Smooth muscle cell (in vitro differentiated cells): Measurements from ENCODE around the gene TAGLN2. TPM values are rescaled to one million over a fixed set of nuclear protein-coding genes. Genes with fewer than 3 reads are reported as not detected.

Experiments
- DNase-seq: peaks from one replicate; lab custom pipeline; 2025; ENCODE audit not compliant: unreplicated experiment; lab: John Stamatoyannopoulos, UW
- H2AFZ ChIP-seq: fragments of 200-600 bp; sonication (generic); 2 replicates; pipeline ENCODE4 v1.6.0; 2016; ENCODE audit warnings: antibody characterized with exemption, low read depth, mild to moderate bottlenecking
- H3F3A ChIP-seq: fragments of 200-600 bp; sonication (generic); 2 replicates; pipeline ENCODE4 v1.6.0; 2017; ENCODE audit warnings: antibody characterized with exemption, low read depth
- H3K27ac ChIP-seq: fragments of 200-600 bp; sonication (generic); 2 replicates; pipeline ENCODE4 v1.5.1; 2016; ENCODE audit warnings: low read depth, mild to moderate bottlenecking
- H3K27me3 ChIP-seq: fragments of 200-600 bp; sonication (generic); 2 replicates; pipeline ENCODE4 v1.6.1; 2016; ENCODE audit warnings: low read depth, mild to moderate bottlenecking
- H3K36me3 ChIP-seq: fragments of 200-600 bp; sonication (generic); 2 replicates; pipeline ENCODE4 v1.5.1; 2016; ENCODE audit warnings: low read depth
- H3K4me1 ChIP-seq: fragments of 200-600 bp; sonication (generic); 2 replicates; pipeline ENCODE4 v1.5.1; 2016; ENCODE audit warnings: low read depth
- H3K4me2 ChIP-seq: fragments of 200-600 bp; sonication (generic); 2 replicates; pipeline ENCODE4 v1.6.0; 2016; ENCODE audit warnings: mild to moderate bottlenecking
- H3K4me3 ChIP-seq: fragments of 200-600 bp; sonication (generic); 2 replicates; pipeline ENCODE4 v1.5.1; 2016; ENCODE audit warnings: mild to moderate bottlenecking
- H3K79me2 ChIP-seq: fragments of 200-600 bp; sonication (generic); 2 replicates; pipeline ENCODE4 v1.6.0; 2016; ENCODE audit warnings: low read depth, mild to moderate bottlenecking
- H3K9ac ChIP-seq: fragments of 200-600 bp; sonication (generic); 2 replicates; pipeline ENCODE4 v1.6.0; 2016; ENCODE audit warnings: low read depth
- H3K9me3 ChIP-seq: fragments of 200-600 bp; sonication (generic); replicated peaks from 2 replicates; pipeline ENCODE4 v1.5.1; 2016; ENCODE audit warnings: low read depth
- H4K20me1 ChIP-seq: fragments of 200-600 bp; sonication (generic); 2 replicates; pipeline ENCODE4 v1.6.0; 2016; ENCODE audit warnings: low read depth
- WGBS: methylation state at CpG from one replicate; pipeline ENCODE4 v1.1.7; 2016; ENCODE audit warnings: low lambda C conversion rate; 5-methylcytosine and 5-hydroxymethylcytosine counted together
- polyA plus RNA-seq: library from polyadenylated mRNA; unstranded; fragments of >200 nt; fragmentation: Nextera tagmentation; extraction: Ambion mirVana; gene quantifications from 2 replicates; pipeline ENCODE4 v1.2.1, GENCODE V29; 2016
- total RNA-seq: library from RNA; depleted of rRNA; stranded (reverse); fragments of >200 nt; gene quantifications from 2 replicates; pipeline ENCODE4 v1.2.3, GENCODE V29; 2014
- TF ChIP-seq, protein P1 (sequence below): fragments of 200-600 bp; sonication (generic); IDR thresholded peaks from 2 replicates; pipeline ENCODE4 v1.5.1; 2017; ENCODE audit warnings: borderline replicate concordance, mild to moderate bottlenecking, antibody characterized with exemption; ENCODE audit not compliant: insufficient read depth, poor library complexity, severe bottlenecking

TAGLN2 gene
- total and polyA plus RNA-seq, 2 experiments from 2014 or later = 408 to 1,005 TPM

DNA sequence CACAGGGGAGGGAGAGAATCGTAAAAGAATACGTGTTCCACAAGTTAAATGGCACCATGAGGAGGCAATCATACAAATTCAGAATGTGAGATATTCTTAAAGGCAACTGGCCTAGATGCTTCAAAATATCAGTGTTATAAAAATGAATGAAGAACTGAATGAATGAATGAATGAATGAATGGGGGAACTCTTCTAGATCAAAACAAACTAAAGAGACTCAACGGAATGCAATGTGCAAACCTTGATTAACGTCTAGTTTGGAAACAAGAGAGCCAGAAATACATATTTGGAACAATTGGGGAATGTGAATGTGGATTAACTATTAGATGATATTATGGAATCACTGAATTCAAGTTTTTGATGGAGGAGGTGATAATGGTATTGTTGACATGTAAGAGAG is 42.2 kb downstream of the TAGLN2 start:
- Histone ChIP-seq H3K9me3 (no peaks in the 10 kb centered on the region), H3K4me2 (no peak overlapping the region), H2AFZ (no peak overlapping the region), H3K27me3 (no peaks in the 10 kb centered on the region), H3K4me1 (no peaks in the 10 kb centered on the region), H3K27ac (no peak overlapping the region), H3K4me3 (no peak overlapping the region), H3K36me3 (no peaks in the 10 kb centered on the region), H3K9ac (no peak overlapping the region), H3K79me2 (no peaks in the 10 kb centered on the region), H3F3A (no peaks in the 10 kb centered on the region), H4K20me1 (no peaks in the 10 kb centered on the region)
- 69% methylated on average over 4 of the region's 4 CpGs for WGBS
- TF ChIP-seq, protein P1, sequence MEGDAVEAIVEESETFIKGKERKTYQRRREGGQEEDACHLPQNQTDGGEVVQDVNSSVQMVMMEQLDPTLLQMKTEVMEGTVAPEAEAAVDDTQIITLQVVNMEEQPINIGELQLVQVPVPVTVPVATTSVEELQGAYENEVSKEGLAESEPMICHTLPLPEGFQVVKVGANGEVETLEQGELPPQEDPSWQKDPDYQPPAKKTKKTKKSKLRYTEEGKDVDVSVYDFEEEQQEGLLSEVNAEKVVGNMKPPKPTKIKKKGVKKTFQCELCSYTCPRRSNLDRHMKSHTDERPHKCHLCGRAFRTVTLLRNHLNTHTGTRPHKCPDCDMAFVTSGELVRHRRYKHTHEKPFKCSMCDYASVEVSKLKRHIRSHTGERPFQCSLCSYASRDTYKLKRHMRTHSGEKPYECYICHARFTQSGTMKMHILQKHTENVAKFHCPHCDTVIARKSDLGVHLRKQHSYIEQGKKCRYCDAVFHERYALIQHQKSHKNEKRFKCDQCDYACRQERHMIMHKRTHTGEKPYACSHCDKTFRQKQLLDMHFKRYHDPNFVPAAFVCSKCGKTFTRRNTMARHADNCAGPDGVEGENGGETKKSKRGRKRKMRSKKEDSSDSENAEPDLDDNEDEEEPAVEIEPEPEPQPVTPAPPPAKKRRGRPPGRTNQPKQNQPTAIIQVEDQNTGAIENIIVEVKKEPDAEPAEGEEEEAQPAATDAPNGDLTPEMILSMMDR = no peak
- no peak for DNase-seq

DNA sequence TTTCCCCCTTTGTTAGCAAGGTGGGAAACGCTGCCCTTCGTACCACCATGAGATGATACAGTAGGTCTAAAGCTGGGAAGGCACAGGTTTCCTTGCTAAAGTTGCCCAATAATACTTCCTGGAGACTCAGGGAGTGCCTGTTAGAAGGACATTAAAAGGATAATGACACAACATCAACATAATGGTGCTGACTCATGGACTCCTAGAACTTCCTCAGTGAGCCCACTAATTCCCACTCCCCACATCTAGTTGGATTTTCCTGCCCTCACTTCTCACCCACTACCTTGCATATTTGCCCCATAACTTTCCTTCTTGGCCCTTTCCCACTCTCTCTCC is 42.8 kb downstream of the TAGLN2 start:
- Histone ChIP-seq H3K4me2 (peak overlapping the region; percentile 54), H3K9me3 (no peaks in the 10 kb centered on the region), H3K27ac (peak overlapping the region; percentile 90), H3K4me1 (no peaks in the 10 kb centered on the region), H3K9ac (peak overlapping the region; percentile 50), H3K79me2 (no peaks in the 10 kb centered on the region), H2AFZ (no peak overlapping the region), H3K27me3 (no peaks in the 10 kb centered on the region), H3F3A (no peaks in the 10 kb centered on the region), H3K4me3 (no peak overlapping the region), H3K36me3 (no peaks in the 10 kb centered on the region), H4K20me1 (no peaks in the 10 kb centered on the region)
- WGBS = 87% methylated on average over 2 of the region's 2 CpGs
- DNase-seq = no peak
- TF ChIP-seq, protein P1 = no peak

DNA sequence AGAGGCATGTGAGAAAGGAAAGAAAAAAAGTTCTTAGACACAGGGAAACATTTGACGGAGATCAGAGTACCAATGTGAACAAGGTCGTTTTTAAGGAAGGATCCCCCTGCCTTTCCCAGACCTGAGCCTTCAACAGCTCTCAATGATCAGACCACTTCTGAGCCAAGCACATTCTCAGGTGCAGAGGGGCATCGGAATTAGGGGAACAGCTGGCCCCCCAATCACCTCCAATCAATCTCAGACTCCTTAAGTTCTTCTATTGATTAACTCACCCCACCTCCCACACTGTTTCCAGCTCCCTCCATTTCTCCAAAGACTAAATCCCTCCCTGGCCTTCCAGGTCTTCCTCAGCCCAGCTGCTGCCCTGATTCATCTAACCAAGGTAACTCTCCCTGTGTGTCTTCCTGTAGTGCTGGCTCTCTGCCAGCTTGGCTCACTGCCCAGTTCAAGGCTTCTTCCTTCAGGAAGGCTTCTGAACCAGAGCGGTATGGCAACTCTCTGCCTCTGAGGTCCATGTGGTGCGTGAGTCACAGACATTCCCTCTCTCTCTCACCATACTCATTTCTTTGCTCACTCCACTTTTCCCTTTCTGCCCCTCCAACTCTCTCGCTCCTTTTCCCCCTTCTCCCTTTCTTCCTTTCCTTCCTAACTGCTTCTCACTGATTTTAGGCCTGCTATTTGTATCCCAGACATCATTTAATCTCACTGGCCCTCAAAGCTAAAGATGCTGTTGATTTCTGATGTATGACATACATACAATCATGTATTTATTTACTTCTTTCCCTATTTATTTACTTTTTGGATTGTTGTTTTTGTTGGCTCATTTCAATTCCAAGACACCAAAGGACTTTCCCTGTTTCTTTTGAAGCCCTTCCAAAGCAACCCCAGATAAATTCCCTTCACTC is 43.4 kb downstream of the TAGLN2 start:
- H3K27ac ChIP-seq = peak overlapping the region; percentile 90
- no peak overlapping the region for H2AFZ ChIP-seq
- no peaks in the 10 kb centered on the region for H3K36me3 ChIP-seq
- H3K4me3 ChIP-seq = no peak overlapping the region
- H3K4me2 ChIP-seq = peak overlapping the region; percentile 54
- no peaks in the 10 kb centered on the region for H3F3A ChIP-seq
- H3K79me2 ChIP-seq = no peaks in the 10 kb centered on the region
- no peaks in the 10 kb centered on the region for H3K27me3 ChIP-seq
- WGBS = 53% methylated on average over 6 of the region's 6 CpGs
- no peaks in the 10 kb centered on the region for H4K20me1 ChIP-seq
- TF ChIP-seq, protein P1 = no peak
- DNase-seq = no peak
- H3K4me1 ChIP-seq = no peaks in the 10 kb centered on the region
- no peaks in the 10 kb centered on the region for H3K9me3 ChIP-seq
- H3K9ac ChIP-seq = peak overlapping the region; percentile 50

DNA sequence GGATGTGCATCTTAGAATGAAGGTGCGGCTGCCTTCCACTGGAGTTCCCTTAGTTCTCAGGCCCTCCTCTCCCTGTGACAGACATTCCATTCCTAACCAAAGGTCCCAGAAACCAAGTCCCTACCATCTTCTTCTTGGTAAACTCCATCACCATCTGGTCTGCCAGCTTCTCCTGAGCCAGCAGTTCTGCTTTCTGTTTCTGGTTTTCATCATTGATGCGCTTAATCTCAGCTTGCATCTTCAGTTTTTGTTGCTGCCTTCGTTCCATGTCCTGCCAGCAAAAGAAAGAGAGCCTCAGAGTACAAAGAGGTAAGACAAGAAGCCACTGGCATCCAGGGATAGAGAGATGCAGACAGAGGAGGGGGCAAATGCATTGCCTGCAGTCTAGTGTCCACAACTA is 44.9 kb downstream of the TAGLN2 start:
- WGBS = 84% methylated on average over 3 of the region's 3 CpGs

More for the DNA sequence above, 44.9 kb downstream of the TAGLN2 start:
- H4K20me1 ChIP-seq = no peaks in the 10 kb centered on the region
- no peaks in the 10 kb centered on the region for H3F3A ChIP-seq
- no peak for DNase-seq
- TF ChIP-seq, protein P1 = no peak
- H3K4me1 ChIP-seq = no peaks in the 10 kb centered on the region
- H3K9me3 ChIP-seq = no peaks in the 10 kb centered on the region
- H2AFZ ChIP-seq = no peak overlapping the region
- H3K36me3 ChIP-seq = no peaks in the 10 kb centered on the region
- no peaks in the 10 kb centered on the region for H3K27me3 ChIP-seq
- H3K9ac ChIP-seq = no peak overlapping the region
- no peak overlapping the region for H3K27ac ChIP-seq
- no peaks in the 10 kb centered on the region for H3K79me2 ChIP-seq
- H3K4me3 ChIP-seq = no peak overlapping the region
- no peak overlapping the region for H3K4me2 ChIP-seq
